Measurements from ENCODE around the gene REPS1.

Gene REPS1

DNA sequence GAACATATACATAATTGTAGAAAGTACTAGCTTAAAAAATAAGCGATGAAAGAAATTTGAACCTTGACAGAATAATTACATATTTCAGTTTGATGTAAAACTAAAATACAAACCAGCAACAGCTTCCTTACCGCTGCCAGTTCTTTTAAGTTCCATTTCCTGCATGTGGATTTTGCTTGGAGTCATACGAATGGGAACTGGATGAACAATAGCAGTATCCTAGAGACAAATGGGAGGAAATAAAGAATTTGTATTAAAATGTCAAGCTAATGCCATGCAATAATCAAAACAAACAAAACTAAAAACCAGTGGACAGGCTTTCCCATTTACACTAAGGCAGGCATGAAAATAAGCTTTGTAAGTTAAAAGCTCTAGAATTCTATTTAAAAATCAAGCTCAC lies 67.1 kb downstream of the REPS1 start:
- no peak for DNase-seq

DNA sequence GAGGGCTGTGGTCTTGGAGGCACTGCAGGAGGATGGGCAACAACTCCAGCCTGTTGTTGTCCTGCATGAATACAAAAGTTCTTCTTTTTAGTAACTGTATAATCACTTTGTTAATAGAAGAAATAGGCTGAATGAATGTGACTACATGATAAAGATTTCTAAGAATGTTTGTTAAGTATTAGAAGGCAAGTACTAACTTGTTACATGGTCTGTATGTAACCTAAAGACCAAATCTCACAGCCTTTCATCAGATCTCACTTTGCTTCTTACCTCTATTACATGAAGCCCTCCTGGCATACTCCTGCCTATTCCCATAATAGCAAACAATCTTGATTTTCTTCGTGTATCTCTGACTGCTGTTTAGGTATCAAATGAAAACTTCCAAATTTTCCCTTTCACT lies 73.4 kb downstream of the REPS1 start:
- DNase-seq: no peak

DNA sequence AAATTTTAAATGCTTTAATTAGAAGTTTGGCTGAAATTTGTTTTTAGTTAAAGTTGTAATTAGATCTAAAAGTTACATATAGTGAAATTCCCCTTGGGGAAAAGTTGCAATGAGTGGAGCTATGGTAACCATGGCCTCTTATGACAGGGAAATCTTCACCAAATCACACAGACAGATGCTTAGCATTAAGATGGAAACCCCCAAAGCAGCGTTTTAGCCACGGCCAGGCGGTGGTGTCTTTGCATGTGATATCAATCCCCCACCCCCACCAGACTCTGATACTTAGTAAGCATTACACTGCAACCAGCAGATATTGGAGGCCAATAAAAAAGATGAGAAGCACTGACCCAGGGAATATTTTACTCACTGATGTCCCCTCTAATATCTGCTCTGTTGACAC lies 75.7 kb downstream of the REPS1 start:
- DNase-seq: no peak

DNA sequence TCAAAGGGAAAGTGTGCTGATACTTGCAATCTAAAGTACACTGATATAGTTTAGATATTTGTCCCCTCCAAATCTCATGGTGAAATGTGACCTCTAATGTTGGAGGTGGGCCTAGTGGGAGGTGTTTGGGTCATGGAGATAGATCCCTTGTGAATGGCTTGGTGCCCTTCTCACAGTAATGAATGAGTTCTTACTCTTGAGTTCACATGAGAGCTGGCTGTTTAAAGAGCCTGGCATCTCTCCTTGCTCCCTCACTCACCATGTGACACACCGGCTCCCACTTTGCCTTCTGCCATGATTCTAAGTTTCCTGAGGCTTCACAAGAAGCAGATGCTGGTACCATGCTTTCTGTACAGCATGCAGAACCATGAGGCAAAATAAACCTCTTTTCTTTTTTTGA lies 78.1 kb downstream of the REPS1 start:
- no peak for DNase-seq

DNA sequence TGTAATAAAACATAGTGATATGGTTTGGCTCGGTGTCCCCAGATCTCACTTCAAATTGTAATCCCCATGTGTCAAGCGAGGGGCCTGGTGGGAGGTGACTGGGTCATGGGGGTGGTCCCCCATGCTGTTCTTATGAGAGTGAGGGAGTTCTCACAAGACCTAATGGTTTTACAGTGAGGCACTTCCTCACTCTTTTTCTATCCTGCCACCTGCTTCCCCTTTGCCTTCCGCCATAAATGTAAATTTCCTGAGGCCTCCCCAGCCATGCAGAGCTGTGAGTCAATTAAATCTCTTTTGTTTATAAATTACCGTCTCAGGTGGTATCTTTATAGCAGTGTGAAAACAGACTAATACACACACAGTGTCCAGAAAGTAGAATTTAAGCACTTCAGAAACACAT lies 78.5 kb downstream of the REPS1 start:
- DNase-seq: no peak

DNA sequence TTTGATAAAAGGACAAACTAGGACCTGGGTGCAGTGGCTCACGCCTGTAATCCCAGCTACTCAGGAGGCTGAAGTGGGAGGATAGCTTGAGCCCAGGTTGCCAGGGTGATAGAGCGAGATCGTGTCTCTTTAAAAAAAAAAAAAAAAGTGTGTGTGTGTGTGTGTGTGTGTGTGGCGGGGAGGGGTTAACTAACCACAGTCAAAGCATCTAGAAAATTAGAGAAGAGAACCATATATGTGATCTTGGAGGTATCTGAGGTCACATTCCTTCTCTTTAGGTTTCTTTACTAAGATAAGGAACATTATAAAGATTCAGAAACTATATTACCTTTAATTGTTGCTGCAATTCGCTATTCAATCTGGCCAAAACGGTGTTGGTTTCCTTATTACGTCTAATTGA lies 80.9 kb downstream of the REPS1 start:
- no peak for DNase-seq

DNA sequence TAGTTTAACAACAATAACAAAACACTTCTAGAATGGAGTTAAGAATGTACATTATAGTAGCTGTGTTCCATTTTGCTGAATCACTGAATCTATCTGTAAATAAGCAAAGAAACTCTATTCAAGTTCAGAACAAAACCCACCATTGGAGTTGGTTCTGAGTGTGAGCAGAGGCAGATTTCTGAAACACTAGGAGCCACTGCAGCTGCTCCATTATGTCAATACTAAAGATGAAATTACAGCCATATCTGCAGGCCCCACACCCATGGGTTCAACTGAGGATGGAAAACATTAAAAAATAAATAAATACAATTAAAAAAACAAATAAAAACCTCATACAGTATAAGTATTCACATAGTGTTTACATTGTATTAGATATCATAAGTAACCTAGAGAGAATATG lies 91.0 kb downstream of the REPS1 start:
- DNase-seq: no peak

DNA sequence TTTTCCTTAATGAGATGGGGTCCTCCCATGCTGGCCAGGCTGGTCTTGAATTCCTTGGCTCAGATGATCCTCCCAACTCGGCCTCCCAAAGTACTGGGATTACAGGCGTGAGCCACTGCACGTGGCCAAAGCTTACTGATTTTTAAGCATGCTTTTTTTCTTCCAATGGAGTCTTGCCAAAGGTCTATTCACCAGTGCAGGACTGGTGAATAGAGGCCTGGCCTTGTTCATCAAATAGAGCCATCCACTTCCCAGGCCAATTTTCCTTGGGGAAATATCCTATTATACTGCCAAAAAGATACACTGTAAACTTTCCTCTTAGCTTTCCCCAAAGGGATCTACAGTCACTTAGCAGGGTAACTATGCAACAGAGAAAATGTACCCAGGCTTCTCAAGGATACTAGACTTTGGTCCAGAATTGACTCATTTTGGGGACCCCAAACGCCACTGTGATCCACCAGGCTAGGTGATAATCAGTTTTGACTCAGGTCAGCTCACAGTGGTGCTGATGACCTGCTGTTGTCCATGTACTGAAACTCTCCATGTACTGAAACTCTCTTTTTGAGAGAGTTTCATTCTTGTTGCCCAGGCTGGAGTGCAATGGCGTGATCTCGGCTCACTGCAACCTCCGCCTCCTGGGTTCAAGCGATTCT lies 91.8 kb downstream of the REPS1 start:
- no peak for DNase-seq

DNA sequence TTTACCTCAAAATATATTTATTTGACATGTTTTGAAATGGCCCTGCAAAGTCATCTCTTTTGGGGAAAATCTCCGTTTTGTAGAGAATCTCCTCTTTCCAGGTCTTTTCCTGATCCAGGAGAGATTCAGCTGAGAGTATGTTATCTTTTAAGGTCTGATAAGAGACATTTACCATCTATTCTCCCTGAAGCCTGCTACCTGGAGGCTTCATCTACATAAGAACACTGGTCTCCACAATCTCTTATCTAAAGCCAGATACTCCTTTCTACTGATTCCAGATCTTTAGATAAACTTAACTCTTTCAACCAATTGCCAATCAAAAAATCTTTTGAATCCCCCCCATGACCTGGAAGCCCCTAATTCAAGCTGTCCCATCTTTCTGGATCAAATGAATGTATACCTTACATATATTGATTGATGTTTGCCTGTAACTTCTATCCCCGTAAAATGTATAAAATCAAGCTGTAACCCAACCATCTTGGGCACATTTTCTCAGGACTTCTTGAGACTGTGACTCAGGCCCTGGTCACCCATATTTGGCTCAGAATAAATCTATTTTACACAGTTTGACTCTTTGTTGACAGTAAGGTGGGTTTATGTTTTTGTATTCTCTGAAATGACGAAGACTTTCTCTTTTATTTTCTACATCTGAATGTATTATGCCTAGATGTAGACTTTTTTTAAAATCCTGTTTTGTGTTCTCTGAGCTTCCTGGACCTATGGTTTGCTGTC lies 96.6 kb downstream of the REPS1 start:
- no peak for DNase-seq

DNA sequence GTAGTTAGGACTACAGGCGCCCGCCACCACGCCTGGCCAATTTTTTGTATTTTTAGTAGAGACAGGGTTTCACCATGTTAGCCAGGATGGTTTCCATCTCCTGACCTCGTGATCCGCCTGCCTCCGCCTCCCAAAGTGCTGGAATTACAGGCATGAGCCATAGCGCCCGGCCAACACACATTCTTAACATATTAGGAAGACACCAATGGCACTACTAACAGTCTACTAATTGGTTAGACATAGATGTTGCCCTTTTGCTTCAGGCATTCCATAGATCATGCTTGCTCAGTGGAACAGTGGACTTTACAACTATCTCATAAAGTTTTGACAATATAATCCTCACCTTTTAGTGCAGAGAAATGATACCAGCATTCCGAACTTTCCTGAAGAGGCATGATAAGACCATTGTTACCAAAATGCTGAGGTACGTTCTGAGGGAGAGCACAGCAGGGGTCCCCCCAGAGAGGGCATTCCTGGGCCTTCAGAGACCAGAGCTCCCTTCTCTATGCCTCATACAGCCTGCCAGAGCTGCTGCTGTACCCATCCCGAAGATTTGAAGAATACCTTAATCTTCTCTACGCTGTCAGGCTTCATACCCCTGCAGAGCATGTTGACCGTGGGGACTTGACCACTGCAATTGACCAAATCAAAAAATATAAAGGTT lies 102.8 kb downstream of the REPS1 start:
- no peak for DNase-seq

DNA sequence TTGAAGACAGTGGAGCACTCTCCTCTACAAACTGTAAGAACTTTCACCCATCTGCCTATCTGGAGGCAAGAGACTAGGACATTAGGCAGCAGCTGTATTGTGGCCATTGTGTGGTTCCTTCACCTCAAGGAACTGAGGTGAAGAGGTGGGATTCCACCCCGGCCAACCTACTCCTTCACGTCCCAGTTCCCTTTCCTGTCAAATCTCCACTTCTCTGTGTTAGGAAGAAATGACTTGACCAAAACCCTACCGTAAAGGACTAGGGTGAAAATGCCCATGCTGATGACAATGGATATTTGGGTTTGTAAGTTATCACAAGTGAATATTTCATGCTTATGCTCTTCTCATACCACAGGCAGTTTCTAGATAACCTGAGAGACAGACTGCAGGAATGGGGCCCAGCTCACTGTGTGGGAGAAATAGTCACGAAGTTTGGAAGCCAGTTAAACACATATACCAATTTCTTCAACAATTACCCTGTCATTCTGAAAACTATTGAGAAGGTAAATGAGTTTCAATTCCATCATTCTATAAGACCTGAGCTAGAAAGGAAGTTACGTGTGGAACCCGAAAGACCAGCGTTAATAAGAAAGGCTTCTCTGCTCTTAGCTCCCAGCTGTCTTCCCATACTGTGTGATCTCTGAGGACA lies 105.6 kb downstream of the REPS1 start:
- no peak for DNase-seq

DNA sequence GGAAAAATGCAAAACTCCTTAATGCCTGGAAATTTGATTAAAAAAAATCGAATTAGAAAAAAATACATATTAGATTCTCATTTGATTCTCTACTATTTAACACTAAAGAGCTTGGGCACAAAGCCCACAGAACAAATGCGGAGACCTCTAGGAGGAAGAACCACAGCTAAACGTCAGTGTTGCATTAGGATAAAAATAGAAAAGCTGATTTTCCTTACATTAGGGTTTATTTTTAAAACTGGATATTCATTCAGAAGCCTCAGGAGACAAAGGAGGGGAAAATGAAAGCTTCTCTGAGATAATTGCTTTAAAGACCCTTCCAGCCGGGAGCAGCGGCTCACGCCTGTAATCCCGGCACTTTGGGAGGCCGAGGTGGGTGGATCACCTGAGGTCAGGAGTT lies 114.9 kb downstream of the REPS1 start:
- DNase-seq: no peak

DNA sequence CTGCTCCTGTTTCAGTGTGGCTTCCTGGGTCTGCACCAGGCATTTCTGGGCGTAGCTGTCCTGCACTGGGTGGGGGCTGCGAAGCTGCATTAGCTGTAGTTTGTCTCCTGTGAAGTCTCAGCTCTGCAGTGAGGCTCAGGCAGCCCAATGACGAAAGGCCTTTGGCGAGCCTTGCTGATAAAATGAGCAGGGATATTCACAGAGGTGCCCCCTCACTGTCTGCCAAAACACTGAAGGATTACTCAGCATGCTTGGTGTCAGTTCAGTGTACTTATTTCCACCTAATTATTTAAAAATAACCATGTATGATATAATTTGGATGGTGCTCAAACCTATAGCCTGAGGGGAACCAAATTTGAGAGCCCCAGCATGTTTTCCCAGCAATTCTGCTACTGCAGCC lies 118.7 kb downstream of the REPS1 start:
- DNase-seq: no peak

DNA sequence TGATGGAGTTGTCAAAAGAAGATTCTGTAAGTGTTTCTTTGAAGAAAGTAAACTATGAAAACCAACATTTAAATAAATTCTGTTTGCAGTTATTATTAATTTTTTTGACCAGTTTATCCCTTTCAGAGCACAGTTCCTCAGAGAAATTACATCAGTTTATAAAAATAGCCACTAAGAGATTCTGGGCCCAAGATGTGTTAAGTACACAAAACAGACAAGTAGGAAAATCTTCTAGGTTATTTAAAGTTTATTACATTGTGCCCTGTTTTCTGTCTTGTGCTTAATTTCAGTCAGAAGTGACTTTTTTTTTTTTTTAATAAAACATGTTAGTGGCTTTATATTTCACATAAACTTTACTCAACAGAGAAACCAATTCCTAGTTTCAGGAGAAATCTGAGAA lies 119.9 kb downstream of the REPS1 start:
- DNase-seq: no peak

DNA sequence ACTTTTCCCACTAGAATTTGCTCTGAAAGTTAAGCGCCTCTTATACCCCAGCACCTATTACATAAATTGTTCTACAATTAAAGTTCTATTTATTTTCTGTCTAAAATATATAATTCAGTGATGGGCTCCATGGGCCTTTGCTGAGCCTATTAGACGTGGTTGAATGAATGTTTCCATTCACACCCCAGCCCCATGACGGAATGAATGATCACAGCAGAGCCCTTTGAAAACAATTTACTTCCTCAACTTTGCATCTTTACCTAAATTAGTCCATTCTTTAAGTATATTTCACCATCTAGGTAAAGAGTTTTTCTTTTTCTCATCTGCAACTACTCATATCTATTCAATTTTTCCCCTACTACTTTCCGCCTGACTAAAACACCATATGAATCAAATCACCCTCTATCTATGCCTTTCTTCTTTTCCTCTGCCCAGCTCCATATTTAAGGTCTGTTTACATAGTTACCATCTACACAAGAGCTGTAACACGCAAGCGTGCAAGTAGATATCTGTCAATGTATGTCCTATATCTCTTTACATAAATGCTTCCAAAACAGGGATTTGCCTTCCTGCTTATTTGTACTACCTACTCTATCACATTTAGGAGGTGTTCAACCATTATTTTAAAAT lies 122.5 kb downstream of the REPS1 start:
- DNase-seq: no peak

DNA sequence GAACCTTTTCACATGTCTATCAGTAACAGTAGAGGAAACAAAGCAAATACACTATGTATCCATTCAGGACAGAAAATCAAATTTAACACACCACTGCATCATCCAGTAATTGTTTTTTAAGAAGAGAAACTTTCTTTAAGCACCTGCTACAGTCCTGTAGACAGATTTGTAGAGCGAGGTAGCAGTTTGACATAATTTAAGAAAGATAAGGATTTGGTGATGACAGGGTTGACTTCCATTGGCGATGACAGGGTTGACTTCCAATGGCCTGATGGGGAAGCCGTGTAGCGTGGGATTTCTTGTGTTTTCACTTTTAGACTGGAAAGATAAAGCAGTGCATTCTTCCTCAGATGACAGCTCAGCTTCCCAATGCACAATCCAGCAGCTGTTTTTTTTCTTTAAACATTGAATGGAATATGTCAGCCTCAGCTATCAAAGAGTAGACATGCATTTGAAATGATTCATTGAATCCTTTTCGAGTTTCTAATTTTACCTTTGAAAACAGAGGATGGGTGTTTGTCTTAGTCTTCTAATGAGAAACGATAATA lies 123.6 kb downstream of the REPS1 start:
- no peak for DNase-seq

DNA sequence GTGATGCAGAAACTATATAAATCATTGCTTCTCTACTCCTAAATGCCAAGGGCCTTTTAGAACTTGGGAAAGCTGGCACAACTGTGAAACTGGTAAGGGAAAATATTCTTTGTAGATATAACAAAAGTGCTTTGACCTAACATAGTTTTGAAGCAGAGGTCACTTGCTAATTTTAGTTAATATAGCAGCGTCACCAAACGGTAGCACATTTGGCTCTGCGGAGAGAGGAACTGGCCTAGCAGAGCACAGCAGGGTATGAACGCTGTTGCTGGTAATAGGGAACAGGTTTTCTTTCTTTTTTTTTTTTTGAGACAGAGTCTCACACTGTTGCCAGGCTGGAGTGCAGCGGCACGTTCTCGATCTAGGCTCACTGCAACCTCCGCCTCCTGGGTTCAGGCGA lies 124.7 kb downstream of the REPS1 start:
- no peak for DNase-seq

DNA sequence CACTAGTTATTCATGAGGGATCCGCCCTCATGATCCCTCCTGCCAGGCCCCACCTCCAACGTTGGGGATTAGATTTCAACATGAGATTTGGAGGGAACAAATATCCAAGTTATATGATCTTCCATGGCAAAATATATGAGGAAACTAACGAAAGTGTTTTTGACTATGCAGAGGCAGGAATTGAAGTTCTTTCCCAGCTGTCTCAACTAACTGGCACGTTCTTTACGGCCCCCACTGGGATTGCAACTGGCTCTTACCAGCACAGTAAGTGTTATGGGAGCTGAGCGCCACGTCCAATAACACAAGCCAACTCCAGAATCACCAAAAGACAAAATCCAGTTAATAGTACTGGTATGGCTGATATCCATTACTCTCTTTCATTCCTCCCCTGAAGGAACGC lies 125.6 kb downstream of the REPS1 start:
- DNase-seq: no peak

DNA sequence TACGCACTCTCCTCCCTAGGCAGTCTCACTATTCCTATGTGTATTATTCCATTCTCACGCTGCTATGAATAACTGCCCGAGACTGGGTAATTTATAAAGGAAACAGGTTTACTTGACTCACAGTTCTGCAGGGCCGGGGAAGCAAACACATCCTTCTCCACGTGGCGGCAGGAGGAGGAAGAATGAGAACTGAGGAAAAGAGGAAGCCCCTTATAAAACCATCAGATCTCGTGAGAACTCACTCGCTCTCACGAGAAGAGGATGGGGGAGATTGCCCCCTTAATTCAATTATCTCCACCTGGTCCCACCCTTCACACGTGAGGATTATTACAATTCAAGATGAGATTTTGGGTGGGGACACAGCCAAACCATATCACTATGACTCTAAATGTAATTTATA lies 130.3 kb downstream of the REPS1 start:
- DNase-seq: no peak

DNA sequence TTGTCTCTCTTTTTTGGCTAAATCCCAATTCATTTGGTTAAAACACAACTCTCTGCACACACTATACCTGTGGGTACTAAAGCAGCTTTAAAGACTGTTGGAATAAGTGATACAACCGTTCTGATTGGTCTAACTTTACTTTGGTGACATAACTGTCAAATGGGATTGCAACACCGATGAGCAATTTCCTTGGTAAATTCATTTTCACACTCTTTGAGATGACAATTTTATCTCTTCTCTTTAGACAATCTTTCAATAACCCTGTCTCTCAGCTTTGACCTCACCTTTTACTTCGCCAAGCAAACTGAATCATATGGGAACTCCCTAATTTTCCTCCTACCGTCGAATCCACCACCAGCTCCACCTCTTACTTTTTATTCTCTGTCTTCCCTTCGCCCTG lies 131.4 kb downstream of the REPS1 start:
- DNase-seq: no peak
